Subcutaneous abdominal adipose tissue (tissue), 5 donors: Measurements from ENCODE around the gene MX2.

ENCODE experiments used
- H3K27ac ChIP-seq: one replicate; pipeline ENCODE4 v1.7.0; 2013; ENCODE audit warnings: low read depth, mild to moderate bottlenecking, inconsistent platforms, low read length, moderate library complexity
- H3K27me3 ChIP-seq, 5 donors: one replicate each; pipeline ENCODE4 v1.7.0; 2013; ENCODE audit warnings: low read length in 5 of 5, inconsistent platforms in 1 of 5; ENCODE audit not compliant: control insufficient read depth in 5 of 5, insufficient read depth in 4 of 5
- H3K36me3 ChIP-seq, 5 donors: one replicate each; pipeline ENCODE4 v1.7.0; 2013; ENCODE audit warnings: low read length in 5 of 5; ENCODE audit not compliant: control insufficient read depth in 5 of 5, insufficient read depth in 5 of 5
- H3K4me1 ChIP-seq, 5 donors: one replicate each; pipeline ENCODE4 v1.7.0; 2013; ENCODE audit warnings: low read length in 5 of 5, mild to moderate bottlenecking in 3 of 5, moderate library complexity in 1 of 5; ENCODE audit not compliant: control insufficient read depth in 5 of 5, insufficient read depth in 5 of 5
- H3K4me3 ChIP-seq, 5 donors: one replicate each; pipeline ENCODE4 v1.7.0; 2013; ENCODE audit warnings: low read length in 5 of 5, low read depth in 1 of 5
- H3K9ac ChIP-seq, 5 donors: one replicate each; pipeline ENCODE4 v1.7.0; 2013; ENCODE audit warnings: low read length in 5 of 5, mild to moderate bottlenecking in 4 of 5, moderate library complexity in 3 of 5
- H3K9me3 ChIP-seq, 5 donors: one replicate each; pipeline ENCODE4 v1.7.0; 2013; ENCODE audit warnings: low read length in 5 of 5; ENCODE audit not compliant: control insufficient read depth in 5 of 5
- donor health status: healthy.
- donor health status: healthy.
- donor health status: healthy.
- donor health status: healthy.
- donor health status: healthy.

The MX2 gene

DNA sequence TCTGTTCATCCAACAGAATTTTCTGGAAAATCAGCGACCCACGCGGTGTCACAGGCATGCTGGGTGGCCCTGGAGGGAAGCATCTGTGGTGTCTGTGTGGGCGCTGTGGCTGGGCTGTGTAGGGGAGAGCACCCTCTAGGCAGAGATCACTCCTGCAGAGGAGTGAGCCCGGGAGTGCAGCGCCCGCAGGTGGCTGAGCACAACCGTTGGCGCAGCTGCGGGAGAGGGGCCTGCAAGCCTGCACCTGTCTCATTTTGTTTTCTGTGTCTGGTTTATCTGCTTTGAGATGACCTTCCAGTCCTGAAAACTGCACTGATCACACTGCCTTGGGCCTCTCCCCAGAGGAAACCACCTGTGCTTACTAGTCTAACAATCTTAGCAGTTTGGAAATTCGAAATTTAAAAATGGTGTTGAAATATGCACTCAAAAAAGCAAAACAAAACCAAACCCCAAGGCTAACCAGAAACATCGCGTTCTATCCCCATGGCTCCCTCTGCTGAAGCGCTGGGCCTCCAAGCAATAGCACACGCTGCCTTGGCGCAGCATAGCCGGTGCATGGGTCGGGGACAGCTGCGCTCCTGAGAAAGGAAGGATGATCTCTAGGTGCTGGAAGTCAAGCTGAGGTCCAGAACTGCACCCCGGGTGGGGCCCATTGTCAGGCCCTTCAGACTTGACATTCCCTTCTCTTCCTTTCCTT lies 40.5 kb upstream of the MX2 start:
- Histone ChIP-seq H3K36me3 (no peaks in the 10 kb centered on the region), H3K4me1 (peaks cover 0 to 8% (median 6%) of the 10 kb centered on the region in 5 donors), H3K27me3 (peaks cover 4 to 18% (median 7%) of the 10 kb centered on the region in 5 donors), H3K4me3 (no peak overlapping the region), H3K9ac (no peak overlapping the region), H3K9me3 (no peaks in the 10 kb centered on the region), H3K27ac (no peak overlapping the region)

DNA sequence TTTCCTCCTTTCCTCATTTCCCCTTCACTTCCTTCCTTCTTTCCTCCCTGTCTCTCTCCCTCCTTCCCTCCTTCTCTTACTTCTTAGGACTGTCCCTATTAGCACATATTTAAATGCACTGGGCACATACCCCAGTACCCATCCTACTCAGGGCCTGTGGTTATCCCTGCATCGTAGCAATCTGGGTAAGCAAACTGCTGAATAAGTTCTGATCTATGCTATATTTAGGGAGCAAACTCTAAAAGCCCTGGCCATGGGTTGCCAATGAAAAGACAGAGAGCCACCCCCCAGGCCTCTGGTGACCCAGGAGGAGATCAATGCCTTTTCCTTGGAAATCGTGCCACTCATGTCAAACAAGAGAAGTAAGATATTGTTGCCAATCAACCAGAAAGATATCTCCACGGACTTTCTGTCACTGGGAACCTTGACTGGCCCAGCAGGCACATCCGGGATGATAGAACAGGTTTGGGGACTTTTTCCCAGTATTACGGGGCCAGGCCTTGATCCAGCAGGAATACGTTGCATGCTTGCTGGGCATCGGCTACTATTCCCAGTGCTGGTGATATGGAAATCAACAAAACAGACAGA lies 39.8 kb upstream of the MX2 start:
- no peaks in the 10 kb centered on the region for H3K36me3 ChIP-seq
- peaks cover 0 to 2% (median under 1%) of the 10 kb centered on the region in 5 donors for H3K4me1 ChIP-seq
- H3K9me3 ChIP-seq, result no peaks in the 10 kb centered on the region

DNA sequence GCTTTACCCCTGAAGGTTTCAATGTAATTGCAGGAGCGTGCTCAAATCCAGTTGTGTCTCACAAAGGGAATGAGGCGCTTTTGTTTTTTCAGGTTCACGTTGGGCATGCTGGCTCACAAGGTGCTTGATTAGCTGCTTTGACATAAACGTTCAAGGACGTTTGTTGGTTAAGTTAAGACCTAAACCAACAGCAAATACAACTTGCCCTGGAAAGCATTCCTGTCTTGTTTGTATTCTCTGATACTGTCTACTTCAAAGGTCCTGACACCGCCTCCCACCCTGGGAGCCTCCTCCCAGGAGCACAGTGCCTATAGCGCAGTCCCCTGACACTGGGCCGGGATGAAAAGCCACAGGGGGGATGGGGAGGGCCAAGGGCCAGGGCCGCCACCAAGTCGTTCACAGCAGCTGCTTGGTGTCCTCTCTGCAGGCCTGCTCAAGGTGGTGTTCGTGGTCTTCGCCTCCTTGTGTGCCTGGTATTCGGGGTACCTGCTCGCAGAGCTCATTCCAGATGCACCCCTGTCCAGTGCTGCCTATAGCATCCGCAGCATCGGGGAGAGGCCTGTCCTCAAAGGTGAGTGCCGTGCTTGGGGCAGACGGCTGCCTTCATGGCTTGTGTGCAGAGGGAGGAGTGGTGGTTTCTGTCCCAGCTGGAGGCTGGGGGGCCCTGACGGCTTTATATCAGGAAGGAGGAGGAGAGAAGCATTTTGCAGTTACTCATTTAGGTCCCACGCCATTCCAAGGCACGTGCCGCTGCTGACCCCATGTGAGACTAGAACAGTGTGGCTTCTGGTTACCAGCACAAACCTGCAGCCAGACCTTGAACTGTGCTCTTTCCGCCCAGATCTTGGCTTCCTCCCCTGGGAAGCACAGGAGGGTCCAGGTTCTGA lies 39.1 kb upstream of the MX2 start:
- Histone ChIP-seq H3K36me3 (no peaks in the 10 kb centered on the region), H3K4me1 (no peaks in the 10 kb centered on the region), H3K27ac (no peak overlapping the region), H3K4me3 (no peak overlapping the region), H3K9ac (no peak overlapping the region), H3K9me3 (no peaks in the 10 kb centered on the region), H3K27me3 (peaks cover 0 to 9% (median 3%) of the 10 kb centered on the region in 5 donors)

More for the DNA sequence above, 39.8 kb upstream of the MX2 start:
- Histone ChIP-seq H3K27ac (no peak overlapping the region), H3K27me3 (peaks cover under 1 to 12% (median 3%) of the 10 kb centered on the region in 5 donors), H3K9ac (no peak overlapping the region), H3K4me3 (no peak overlapping the region)

DNA sequence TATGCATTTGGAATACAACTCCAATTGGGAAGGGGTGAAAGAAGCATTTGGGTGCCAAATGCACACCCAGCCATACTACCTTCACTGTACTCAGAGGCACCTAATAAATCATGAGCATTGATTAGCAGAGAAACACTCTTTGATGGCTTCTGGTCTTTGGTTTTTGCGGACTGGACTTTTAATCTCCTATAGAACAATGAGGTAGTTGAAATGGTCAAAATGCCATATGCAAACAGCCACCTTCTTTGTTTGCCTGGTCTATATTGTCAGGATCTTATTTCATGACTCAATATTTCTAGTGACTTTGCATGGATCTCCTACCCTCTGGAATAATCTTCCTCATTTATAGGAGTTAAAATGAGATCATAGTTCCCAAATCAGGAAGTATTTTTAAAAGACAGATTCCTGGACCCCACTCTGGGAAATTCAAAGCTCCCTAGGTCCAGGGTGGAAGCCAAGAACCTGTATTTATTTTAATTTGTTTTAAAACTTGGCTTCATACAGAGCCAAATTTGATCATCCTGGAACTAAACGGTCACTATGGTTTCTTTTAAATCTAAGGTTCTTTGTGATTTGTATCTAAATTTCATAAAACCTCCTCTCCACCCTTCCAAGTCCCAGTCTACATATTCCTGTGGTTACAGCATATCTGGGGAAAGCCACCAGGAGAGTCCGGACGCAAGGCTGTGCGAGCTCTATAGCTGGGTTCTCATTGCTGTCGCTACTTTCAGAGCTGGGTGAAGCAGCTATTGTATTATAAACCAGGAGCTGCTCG lies 36.5 kb upstream of the MX2 start:
- no peaks in the 10 kb centered on the region for H3K4me1 ChIP-seq

DNA sequence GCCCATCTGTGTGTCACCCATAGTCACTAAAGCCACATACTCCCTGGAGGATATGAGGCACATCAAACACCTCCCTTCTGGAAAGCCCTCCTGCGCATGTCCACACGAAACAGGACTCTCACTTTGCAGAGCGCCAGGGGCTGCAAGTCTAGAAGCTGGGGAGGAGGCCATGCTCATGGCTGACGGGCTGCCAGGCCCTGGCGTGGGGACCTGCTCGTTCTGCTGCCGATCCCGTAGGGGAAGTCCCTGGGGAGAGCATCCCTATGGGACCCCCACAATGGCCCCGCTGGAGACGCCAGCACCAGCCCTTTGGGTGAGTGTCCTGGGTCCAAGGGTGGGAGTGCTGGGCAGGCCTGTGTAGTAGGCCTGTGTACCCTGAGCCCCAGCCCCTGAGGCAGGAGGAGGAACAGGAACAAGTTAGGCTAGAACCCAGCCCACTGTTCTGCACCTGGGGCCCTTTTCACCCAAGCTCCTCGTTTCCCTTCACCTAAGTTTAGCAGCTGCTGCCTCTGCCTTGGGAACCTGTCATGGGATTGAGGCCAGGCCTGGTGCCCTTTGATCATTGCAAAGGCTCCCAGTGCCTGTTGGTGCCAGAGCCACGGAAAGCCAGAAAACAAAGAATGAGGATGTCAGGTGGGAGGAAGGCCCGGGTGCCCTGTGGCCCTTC lies 35.3 kb upstream of the MX2 start:
- Histone ChIP-seq H3K36me3 (no peaks in the 10 kb centered on the region), H3K9ac (no peak overlapping the region), H3K27ac (no peak overlapping the region), H3K4me3 (no peak overlapping the region), H3K4me1 (no peaks in the 10 kb centered on the region), H3K9me3 (no peaks in the 10 kb centered on the region), H3K27me3 (peaks cover 0 to 3% (median 0%) of the 10 kb centered on the region in 5 donors)

More for the DNA sequence above, 36.5 kb upstream of the MX2 start:
- no peaks in the 10 kb centered on the region for H3K36me3 ChIP-seq
- peaks cover 0 to 3% (median 0%) of the 10 kb centered on the region in 5 donors for H3K27me3 ChIP-seq
- H3K27ac ChIP-seq, result no peak overlapping the region
- no peaks in the 10 kb centered on the region for H3K9me3 ChIP-seq
- no peak overlapping the region for H3K9ac ChIP-seq
- no peak overlapping the region for H3K4me3 ChIP-seq

DNA sequence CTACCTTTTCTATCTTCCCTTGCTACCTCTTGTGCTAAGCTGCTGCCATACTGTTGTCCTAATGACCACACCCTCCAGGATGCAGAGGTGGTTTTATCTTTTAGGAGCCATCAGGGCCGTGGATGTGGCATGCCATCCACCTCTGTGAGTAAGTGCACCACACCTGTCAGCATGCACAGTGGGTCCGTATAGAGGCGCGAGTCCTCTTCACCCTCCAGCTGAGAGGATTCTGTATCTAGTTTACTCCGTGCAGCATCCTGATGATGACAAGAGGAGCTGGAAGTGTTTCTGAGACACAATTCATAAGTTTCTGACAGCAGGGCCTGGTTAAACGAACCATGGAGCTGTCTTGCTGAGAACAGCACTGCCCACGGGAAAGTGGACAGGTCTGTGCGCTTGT lies 34.1 kb upstream of the MX2 start:
- Histone ChIP-seq H3K36me3 (no peaks in the 10 kb centered on the region), H3K4me1 (no peaks in the 10 kb centered on the region), H3K9me3 (no peaks in the 10 kb centered on the region), H3K27ac (no peak overlapping the region), H3K9ac (no peak overlapping the region), H3K27me3 (no peaks in the 10 kb centered on the region), H3K4me3 (no peak overlapping the region)

DNA sequence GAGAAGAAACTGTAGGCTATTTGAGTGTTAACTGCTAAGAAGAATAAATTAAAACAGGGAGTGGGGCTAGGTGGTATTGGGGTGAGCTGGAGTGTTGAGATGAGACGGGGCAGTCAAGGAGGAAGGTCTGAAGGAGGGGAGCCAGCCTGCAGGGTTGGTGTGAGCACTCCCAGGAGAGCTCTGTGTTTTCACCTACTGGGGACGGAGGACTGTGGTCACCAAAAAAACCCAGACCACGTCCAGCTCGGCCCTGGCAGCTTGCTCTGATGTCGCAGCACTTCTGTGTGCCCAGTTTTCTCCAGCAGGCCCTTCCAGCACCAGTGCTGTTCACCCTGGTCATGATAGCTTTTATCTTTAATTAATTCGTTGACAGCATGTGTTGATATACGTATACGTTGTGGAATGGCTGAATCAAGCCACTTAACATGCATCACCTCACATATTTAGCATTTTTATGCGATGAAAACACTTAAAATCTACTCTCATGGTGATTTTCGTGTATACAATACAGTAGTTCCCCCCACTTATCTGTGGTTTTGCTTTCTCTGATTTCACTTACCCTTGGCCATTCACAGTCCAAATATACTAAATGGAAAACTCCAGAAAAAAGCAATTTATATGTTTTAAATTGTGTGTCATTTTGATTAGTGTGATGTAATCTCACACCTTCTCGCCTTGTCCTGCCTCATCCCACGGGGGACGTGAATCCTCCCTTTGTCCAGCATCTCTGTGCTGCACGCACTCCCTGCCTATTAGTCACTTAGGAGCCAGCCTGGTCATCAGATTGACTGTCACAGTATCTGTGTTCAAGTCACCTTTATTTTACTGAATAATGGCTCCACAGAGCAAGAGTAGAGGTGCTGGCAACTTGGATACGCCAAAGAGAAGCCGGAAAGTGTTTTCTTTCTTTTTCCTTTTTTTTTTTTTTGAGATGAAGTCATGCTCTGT lies 32.9 kb upstream of the MX2 start:
- no peak overlapping the region for H3K27ac ChIP-seq
- peaks cover 0 to 4% (median 0%) of the 10 kb centered on the region in 5 donors for H3K9me3 ChIP-seq
- H3K9ac ChIP-seq, result no peak overlapping the region
- H3K36me3 ChIP-seq, result no peaks in the 10 kb centered on the region
- no peaks in the 10 kb centered on the region for H3K27me3 ChIP-seq
- H3K4me1 ChIP-seq, result no peaks in the 10 kb centered on the region
- H3K4me3 ChIP-seq, result no peak overlapping the region

DNA sequence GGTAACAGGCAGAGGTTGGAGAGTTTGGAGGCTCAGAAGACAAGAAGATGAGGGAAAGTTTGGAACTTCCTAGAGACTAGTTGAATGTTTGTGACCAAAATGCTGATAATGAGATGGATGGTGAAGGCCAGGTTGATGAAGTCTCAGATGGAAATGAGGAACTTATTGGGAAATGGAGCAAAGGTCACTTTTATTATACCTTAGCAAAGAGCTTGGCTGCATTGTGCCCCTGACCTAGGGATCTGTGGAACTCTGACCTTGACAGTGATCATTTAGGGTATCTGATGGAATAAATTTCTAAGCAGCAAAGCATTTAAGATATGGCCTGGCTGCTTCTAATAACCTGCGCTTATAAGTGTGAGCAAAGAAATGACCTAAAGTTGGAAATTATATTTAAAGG lies 28.1 kb upstream of the MX2 start:
- Histone ChIP-seq H3K27me3 (no peaks in the 10 kb centered on the region), H3K36me3 (no peaks in the 10 kb centered on the region), H3K27ac (no peak overlapping the region), H3K9ac (no peak overlapping the region), H3K9me3 (peaks cover 0 to 7% (median 3%) of the 10 kb centered on the region in 5 donors), H3K4me3 (no peak overlapping the region), H3K4me1 (no peaks in the 10 kb centered on the region)
